C1 segment of cervical spinal cord (tissue), 14 donors: ENCODE measurements around the gene NT5C1B.
A peak's percentile ranks its signal among the peaks of the same experiment; 100 is the strongest.

Source experiments
- DNase-seq, 14 donors: peaks; one replicate each; lab custom pipeline; 2025; lab: John Stamatoyannopoulos, UW

NT5C1B gene

DNA sequence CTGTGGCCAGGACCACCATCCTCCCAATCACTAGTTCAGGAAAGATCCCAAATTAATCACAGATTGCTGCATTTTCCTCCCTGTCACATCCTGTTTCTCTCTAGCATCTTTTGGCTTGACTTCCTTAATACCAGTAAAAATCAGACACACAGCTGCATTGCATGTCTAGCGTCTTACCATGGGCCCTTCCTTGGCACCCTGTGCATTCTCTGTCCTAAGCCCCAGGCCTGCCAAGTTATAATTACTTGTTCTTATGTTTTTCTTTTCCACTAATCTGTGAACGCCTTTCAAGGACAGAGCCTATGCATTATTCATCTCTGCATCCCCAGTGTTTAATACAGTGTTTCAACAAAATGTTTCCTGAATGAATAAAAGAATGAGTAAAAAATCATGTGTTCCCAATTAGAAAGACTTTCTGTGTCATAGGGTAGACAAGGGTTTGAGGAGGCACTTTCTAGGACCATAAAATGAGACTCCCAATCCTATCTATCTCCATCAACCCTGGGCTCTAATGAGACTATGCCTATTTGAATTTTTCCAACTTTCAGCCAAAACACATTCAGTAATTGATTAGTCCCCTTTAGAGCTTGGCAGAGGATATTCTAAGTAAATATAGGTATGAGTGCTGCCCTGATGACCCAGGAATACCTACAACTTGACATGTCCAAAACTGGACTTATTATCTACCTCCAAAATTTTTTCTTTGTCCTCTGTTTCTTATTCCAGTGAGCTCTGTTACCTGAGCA, 10.3 kb upstream of the NT5C1B start:
- DNase-seq: no peak

DNA sequence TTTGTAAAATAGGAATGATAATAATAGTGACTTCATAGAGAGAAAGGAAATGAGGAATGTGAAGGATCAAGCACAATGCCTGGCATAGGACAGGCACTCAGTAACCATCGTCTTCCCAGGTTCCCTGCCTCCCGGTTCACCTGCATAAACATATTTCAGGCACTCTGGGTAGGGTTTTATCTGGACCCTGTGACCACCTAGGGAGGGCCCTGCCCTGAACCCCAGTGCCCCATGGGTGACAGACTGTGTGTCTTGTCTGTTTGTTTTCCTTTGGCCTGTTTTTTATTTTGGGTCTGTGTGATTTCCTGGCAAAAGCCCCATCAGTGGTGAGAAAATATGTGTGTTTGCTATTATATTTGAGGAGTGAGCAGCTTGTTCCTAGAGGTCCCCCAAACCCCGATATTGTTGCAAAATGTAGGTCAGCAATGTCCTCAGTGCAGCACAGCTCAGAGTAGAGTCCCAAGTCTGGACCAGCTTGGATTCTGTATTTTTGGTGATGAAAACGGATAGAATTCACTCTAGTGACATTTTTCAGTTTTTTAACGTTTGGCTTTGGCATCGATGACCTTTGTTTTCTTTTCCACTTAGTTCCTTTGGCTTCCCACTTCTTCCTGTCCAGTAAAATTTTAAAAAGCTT, 9.6 kb upstream of the NT5C1B start:
- no peak for DNase-seq

DNA sequence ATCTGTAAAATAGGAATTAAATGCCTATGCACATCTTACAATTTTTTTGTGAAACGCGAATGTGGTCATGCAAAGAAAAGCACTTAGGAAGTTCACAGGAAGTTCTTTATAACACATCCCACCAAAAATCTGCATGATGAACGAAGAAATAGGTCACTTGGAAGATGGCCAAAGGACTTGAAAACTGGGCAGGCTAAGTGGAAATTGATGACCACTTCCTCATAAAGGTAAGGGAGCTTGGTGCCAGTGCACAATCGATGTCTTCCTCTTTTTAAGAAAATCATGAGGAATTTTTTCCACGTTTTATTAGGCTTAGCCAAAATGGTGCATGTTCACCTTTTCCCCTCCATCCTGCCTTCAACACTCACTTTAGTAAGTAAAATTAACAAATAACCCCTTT, 8.2 kb upstream of the NT5C1B start:
- no peak for DNase-seq

DNA sequence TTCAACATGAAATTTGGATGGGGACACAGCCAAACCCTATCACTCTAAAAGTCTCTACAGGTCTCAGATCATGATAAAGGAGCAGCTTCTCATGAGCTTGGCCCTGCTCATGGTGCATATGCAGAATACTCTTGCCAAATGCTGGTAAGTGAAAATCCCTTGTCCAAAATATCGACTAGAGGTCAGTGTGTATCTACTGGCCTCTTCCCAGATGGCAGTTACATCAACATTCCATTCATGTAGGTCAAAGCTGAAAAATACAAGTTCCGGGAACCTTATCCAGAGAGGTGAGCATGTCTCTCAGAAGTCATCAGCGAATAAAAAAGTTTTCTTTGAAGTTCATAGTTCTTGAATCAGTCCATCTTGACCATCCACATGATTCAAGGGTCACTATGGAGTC, 7.6 kb upstream of the NT5C1B start:
- DNase-seq: no peak

DNA sequence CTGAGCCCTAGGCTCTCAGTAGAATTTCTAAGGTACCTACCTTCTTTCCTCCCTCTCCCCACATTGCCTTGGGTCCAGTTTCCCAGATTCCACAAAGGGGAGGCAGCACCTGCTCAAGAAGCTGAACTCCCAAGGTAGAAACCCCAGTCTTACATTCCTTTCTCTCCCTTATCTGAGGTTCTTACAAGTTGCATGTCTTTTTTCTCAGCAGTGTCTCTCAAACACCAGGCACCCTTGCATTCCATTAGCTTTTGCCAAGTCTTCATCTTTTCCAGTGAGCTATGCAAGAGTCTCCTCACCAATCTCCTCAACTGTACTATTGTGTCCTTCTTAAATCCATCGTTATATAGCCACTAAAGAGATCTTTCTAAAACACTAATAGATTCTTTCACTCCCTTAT, 4.1 kb upstream of the NT5C1B start:
- no peak for DNase-seq

DNA sequence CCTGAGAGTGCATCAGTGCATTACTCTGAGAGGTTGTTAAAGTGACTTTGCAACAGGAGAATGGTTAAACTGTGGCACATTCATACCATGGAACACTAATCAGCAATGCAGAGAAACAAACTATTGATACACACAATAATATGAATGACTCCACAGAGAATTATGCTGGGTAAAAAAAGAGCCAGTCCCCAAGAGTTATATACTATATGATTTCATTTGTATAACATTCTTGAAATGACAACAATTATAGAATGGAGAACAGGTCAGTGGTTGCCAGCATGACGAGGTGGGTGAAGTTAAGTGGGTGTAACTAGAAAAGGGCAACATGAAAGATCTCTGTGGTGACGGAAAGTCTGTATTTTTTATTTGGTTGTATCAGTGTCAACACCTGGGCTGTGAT, 3.0 kb upstream of the NT5C1B start:
- DNase-seq: no peak

DNA sequence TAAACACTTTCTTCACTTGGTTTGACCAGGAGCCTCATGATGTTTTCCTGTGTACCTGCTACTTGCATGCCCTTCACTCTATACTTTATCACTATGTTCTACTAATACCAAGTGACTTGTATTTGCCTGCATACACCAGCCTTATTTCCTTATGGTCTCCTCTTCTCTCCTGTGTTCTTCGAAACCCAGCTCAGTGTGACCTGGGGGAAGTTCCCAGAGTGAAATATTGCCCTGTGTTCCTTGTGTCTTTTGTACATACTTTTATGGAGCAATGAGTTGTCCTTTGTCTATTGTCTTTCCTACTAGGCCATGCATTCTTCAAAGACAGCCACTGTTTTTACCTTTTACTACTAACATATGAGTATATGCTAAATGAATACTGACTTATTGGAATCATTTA, 567 bp downstream of the NT5C1B start:
- DNase-seq: no peak

DNA sequence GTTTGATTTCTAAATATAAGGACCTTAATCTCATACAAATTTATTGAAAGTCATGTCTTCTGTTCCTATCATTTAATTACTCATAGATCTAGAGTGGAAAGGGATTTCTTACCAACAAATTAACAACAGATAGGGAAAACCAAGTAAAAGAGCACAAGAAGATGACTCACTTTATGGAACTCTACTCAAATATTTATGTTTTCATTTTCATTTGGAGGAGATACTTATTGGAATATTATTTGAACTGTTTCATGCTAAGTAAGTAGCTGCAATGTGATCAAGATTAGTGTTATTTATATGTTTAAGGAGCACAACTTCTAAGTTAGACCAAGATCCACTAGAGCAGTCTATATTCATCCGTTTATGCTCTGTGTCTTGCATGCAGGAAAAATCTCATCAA, 1.3 kb downstream of the NT5C1B start:
- DNase-seq: no peak

DNA sequence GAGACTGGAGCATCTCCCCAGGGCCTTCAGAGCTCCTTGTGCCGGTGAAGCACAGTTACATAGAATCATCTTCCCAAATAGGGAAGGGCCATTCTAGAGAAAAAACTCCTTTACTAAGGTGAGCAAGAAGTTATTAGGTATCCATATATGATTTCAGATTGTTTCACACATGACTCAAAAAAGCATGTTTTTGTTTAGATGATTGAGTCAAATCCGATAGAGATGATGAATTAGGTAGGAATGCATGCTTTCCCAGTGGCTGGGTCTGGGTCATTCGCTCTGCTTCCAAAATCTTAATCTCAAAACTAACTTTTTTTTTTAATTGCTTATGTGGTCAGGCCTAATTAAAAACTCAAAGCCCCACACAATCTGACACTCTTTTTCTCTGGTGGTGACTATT, 3.8 kb downstream of the NT5C1B start:
- DNase-seq: no peak

DNA sequence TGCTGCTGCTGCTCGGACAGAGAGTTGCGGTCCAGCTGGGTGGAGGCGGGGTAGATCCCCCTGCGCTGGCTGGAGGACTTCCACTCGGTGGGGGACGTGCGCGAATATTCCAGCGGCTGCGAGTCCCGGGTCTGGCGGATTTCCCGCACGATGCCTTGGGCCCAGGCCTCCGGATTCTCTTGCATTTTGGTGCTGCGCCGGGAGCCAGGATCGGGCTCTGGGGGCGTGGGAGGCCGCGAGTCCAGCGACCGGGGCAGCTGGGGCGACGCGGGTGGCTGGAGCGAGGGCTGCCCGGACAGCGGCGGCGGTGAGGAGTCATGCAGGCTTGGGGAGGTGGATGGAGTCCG, 4.8 kb downstream of the NT5C1B start:
- no peak for DNase-seq

DNA sequence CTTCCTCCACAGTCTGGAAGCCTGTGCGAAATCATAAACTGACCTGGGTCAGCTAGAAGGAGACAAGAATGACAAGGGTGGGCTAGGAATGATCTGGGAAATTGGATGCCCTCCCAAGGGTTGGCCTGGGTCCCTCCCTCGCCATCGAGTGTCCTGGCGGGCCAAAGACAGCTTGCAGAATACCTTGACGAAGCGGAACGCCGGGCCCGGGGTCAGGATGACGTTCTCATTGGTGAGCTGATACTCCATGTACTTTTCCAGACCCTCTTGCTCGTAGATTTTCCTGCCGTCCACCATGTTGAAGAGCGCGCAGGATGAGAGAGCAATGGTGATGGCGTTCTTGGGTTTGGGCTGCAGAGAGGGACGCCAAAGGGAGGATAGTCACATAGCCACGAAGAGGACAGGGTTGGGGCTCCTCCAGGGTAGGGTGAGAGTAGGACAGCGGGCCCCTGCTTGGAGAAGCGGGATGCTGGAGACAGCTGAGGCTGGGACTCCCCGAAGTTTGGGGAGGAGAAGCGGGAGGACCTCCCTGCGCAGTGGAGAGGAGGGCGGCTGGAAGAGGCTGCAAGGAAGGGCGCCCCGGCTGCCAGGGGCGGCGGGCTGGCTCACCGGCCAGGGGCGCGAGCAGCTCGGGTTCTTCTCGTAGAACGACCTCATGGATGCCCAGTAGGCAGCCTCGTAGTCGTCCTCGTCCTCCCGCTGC, 5.3 kb downstream of the NT5C1B start:
- DNase-seq: no peak

DNA sequence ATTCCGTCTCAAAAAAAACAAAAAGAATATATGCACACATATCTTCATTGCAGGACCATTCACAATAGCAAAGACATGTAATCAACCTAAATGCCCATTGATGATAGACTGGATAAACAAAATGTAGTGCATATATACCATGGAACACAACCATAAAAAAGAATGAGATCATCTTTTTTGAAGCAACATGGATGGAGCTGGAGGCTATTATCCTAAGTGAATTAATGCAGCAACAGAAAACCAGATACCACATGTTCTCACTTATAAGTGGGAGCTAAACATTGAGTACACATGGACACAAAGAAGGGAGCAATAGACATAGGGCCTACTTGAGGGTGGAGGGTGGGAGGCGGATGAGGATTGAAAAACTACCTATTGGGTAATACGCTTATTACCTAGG, 8.8 kb downstream of the NT5C1B start:
- DNase-seq: no peak

DNA sequence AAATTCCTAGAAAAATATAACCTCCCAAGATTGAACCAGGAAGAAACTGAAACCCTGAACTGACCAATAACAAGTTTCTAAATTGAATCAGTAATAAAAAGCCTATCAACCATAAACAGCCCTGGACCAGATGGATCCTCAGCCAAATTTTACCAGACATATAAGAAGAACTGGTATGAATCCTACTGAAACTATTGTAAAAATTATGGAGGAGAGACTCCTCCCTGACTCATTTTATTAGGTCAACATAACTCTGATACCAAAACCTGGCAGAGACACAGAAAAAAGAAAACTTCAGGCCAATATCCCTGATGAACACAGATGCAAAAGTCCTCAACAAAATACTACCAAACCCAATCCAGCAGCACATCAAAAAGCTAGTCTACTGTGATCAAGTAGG, 11.3 kb downstream of the NT5C1B start:
- DNase-seq: no peak

DNA sequence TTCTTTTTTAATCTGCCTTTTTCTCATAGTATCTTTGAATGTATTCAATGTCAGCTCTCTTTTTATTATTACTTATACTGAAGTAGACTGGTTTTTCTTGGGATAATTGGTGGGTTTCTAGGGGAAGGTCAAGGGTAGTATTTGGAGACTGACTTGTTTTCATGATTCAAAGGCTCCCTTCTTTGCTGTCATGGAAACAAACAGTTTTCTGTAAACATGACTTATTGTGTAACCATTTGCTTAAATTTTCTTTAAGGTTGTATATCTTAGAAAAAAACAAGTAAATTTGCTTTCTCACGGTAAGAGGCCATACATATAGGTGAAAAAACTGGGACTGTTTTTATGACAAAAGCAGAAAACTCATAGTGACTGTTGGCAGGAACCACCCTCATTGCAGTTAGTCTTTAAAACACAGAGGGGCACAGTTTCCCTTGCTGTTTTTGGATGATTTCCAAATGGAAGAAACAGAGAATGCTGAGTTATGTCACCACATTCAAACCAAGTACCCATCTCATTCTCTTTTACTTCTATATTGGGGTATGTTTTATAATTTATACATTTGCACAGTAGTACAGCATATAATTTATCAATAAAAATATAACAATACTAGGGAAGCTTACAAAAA, 23.1 kb downstream of the NT5C1B start:
- no peak for DNase-seq

DNA sequence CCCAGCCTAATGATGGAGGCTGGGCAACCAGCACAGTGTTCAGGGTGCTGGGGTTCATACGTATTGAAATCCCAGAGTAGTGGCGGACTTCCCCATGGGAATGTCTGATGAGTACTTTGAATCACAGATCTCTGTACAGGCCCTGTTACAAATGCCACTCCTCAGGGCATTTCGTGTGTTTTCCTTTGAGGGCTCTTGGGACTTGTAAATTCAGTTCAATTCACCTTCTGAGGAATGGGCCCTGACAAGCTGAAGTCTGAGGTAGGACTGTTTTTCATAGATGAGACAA, 28.6 kb downstream of the NT5C1B start:
- DNase-seq: no peak

DNA sequence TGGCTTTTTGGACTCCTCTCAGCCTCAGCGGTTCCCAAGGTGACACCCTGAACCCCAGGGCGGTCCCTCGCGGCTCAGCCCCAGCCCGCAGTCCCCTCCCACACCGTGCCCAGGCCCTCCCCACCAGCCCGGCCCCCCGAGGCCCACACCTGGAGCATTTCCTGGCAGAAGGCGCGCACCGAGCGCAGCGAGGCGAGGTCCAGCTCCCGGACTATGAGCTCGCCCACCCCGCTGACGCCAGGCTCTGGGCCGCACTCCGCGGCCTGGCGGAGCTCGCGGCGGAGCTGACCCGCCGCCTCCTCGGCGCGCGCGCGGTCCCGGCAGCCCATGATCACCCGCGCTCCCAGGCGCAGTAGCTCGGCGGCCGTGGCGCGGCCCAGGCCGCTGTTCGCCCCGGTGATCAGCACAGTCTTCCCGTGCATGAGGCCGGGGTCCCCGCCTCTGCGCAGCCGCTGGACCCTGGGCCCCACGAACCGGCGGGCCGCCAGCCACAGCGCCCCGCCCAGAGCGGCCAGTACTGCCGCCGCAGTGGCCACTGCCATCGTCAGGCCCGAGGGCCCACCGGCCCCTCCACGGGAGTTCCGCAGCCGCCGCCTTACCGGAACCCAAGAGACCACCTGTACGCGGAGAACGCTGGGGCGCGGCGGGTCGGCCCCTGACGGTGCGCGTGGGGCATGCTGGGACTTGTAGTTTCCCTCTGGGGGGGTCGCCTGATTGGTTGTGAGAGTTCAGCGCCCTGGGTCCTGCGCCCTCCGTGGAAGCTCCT, 29.2 kb downstream of the NT5C1B start, which contains the start of gene RDH14:
RDH14 (minus strand) TSS at position 623 of the 766 bp plus-strand sequence; CDS start at position 542, 81 bp downstream.
- DNase-seq: peak; percentile 69 to 96 (median 92)

DNA sequence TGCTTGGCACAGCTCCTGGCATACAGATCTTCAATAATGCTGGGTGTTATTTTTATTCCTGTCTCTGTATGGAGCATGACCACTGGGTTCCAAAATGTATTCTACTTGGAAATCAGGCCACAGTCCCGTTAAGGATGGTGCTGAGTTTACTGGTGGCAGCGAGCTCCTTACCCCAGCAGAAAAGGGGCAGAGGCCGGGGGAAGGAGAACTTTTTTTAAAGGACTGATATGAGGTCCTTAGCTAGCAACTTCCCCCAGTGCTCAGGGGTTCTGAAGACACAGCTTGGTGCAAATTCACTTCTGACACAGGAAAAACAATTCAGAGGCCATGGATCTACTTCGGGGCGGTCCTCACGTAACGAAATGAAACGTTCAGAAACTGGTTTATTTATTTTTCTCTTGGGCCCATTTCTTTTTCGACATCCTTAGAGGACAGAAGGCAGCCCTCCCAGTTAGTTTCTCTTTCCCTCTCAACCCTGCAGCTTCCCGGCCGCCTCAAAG, 29.8 kb downstream of the NT5C1B start:
- DNase-seq: peak in 3 of 14 donors; percentile 26 to 33 (median 32)

DNA sequence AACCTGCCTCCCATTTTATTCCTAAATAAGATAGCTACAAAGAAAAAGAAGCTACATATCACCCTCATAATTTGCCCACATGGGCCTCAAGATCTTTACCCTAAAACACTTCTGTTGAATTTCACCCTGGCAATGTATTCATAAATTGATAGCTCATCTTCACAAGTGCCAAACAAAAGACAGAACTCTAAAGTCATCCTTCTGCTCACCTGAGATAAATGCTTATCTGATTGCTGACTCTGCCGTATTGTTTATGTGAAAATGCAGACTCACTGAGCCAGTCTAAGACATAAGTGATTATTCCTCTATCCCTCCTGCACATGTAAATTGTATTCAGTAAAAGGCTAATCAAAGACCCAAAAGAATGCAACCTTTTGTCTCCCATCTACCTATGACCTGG, 30.9 kb downstream of the NT5C1B start:
- DNase-seq: no peak

DNA sequence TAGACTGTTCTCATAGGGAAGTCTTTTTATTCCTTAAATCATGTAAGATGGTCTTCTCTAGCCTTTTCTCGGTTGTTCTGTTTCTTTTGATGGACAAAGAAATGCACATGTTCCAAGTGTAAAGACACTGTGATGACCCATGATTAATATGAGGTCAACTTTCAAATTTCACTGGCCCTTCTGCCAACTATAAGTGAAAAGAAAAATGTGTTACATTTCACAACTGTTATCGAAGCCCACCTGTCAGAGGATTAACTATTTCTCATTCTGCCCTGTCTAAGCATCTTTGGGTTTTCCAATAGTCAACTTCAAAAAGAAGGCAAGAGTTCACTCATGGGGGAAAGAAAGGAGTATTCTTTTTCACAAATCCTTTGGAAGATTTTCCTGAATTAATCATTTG, 32.2 kb downstream of the NT5C1B start:
- no peak for DNase-seq

DNA sequence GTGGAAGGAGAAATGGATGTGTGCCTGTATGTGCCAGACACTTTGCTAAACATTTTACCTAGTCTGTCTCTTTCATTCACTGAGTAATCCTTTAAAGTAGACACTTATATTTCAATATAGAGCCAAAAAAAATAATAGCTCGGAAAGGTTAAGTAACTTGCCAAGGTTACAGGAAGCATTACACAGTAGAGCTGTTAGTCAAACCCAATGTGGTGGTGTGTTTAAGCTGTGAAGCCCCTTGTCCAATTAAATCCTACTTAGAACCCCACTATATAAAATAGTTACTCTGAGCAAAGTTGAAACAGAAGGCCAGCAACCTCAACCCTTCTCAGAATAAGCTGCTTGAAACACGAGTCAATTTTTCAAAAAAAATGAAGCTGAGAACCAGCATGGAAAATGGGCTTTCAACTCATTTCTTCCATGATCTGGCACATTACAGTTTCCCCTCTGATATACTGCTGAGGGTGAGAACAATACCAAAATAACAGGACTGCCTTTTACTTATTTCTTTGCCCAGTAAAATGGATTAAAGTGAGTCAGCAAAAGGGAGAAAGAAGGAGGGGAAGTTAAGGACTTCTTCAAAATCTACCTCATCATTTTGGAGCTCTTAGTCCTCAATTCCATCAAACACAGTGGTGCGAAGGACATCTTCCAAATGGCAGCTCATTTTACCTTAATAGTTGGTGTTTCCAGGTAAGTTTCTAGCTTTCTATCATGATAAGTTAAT, 36.9 kb downstream of the NT5C1B start:
- DNase-seq: no peak

DNA sequence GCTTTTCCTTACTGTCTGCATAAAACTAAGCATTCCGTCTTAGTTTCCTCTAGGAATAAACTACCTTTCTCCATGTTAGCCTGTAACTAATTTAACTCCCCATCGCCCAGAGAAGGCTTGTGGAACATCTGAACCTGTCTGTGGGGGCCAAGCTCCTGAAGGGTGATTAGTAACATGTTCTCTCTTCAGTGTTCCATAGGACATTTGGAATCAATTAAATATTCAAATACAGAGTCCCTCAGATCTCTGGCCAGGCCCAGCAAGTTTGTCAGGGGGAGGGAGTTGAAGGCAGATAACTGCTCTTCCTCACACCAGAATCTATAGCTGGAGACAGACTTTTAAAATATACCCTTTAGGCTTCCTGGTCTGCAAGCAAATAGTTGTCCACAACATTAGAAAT, 37.7 kb downstream of the NT5C1B start:
- no peak for DNase-seq
